Heart right ventricle (tissue), 16 donors: ENCODE measurements around the gene GUCA2A. TPM values are rescaled to one million over a fixed set of nuclear protein-coding genes. Genes with fewer than 3 reads are reported as not detected.

ENCODE experiments used
- ATAC-seq, 8 donors: fragments of 200-7000 bp; cut with Tn5 transposase; one replicate each; pipeline ENCODE4 v1.9.1; 2020; ENCODE audit warnings: mild to moderate bottlenecking in 8 of 8, moderate library complexity in 8 of 8, moderate number of reproducible peaks in 1 of 8
- DNase-seq, 2 donors: peaks; one replicate each; pipeline ENCODE4 v3.0.0-alpha.2; 2020
- H3K27ac ChIP-seq, 10 donors: fragments of 200-600 bp; sonication (generic) in 2 of 10; one replicate each; pipeline versions ENCODE4 v1.5.0 to v1.8.0; 2020 to 2022; ENCODE audit warnings: mild to moderate bottlenecking in 3 of 10
- H3K27me3 ChIP-seq, 7 donors: fragments of 200-600 bp; one replicate each; pipeline ENCODE4 v1.8.0; 2021 to 2022; ENCODE audit warnings: mild to moderate bottlenecking in 2 of 7
- H3K36me3 ChIP-seq, 9 donors: fragments of 200-600 bp; sonication (generic) in 1 of 9; one replicate each; pipeline versions ENCODE4 v1.5.0 to v1.8.0; 2020 to 2022; ENCODE audit warnings: mild to moderate bottlenecking in 2 of 9
- H3K4me1 ChIP-seq, 9 donors: fragments of 200-600 bp; sonication (generic) in 1 of 9; one replicate each; pipeline versions ENCODE4 v1.5.0 to v1.8.0; 2020 to 2022; ENCODE audit warnings: mild to moderate bottlenecking in 4 of 9
- H3K4me3 ChIP-seq, 10 donors: fragments of 200-600 bp; sonication (generic) in 2 of 10; one replicate each; pipeline versions ENCODE4 v1.5.0 to v1.8.0; 2020 to 2022; ENCODE audit warnings: mild to moderate bottlenecking in 7 of 10, moderate library complexity in 2 of 10
- H3K9me3 ChIP-seq, 11 donors: fragments of 200-600 bp in 10 of 11; sonication (generic) in 2 of 11; one replicate each; pipeline versions ENCODE4 v1.5.0 to v1.8.0; 2013 to 2022; ENCODE audit warnings: mild to moderate bottlenecking in 2 of 11, control low read depth in 1 of 11, moderate library complexity in 1 of 11
- WGBS, 2 donors: extraction: QIAGEN DNeasy Blood & Tissue Kit; methylation state at CpG; one replicate each; pipeline ENCODE4 v1.1.7; 2013; ENCODE audit warnings: inconsistent platforms in 1 of 2; 5-methylcytosine and 5-hydroxymethylcytosine counted together
- intact Hi-C, 10 donors: fragments of 100-400 bp; cut with DNase I; formaldehyde crosslinking; loops; one replicate each; pipeline versions ENCODE4 v1.11.1 to v1.14.2; 2022
- polyA plus RNA-seq, 2 donors: library from polyadenylated mRNA; stranded (reverse); fragments of 200-250 nt; gene quantifications; one replicate each; pipeline ENCODE4 v1.2.3, GENCODE V29; 2013
- total RNA-seq, 10 donors: library from RNA; stranded (reverse); fragmentation: NEBNext Ultra II Directional in 3 of 10; extraction: Animal tissue kit (Norgen Biotek cat#: 25700) in 3 of 10; gene quantifications; one replicate each; pipeline versions ENCODE4 v1.2.1 to v1.2.4, GENCODE V29; 2021 to 2023
- TF ChIP-seq, protein P1 (sequence below), 9 donors: fragments of 200-600 bp; sonication (generic) in 2 of 9; IDR thresholded peaks; one replicate each; pipeline versions ENCODE4 v1.5.0 to v1.8.0; 2021 to 2022; ENCODE audit warnings: antibody characterized with exemption in 9 of 9, mild to moderate bottlenecking in 5 of 9, moderate library complexity in 1 of 9
- donor health status: Arrhythmogenic right ventricular cardiomyopathy.
- donor health status: ischemic (EF 13 %, LVEDD 7.1; RV severe dilation, severe dysfunction).
- donor health status: healthy with polysubstance abuse.
- donor health status: DM: no; HTN: yes; CAD: no.
- donor health status: DM: no; HTN: no; CAD: no.
- donor health status: ischemic (EF 25% LVEDD 6.9; RV normal size, moderate dysfunction).
- donor health status: ischemic (EF 25% LVEDD 5.7; RV mildly dilated, moderate dysfunction).
- donor health status: healthy.
- donor health status: DM: yes; HTN: yes; CAD: no.
- donor health status: Ischemic cardiomyopathy.
- donor health status: ischemic (EF 35%, LVEDD 5.7; RV mildly dilated, moderate dysfunction).
- donor health status: nonischemic (EF 11% LVEDD 7.7; RV severe dilation, severe dysfunction).
- donor health status: DM: yes; HTN: yes; CAD: no.
- donor health status: PGD.
- donor health status: ischemic (EF 29% LVEDD 5.4; RV normal size, mild dysfunction).
- donor health status: nonischemic (EF 23%, LVEDD 6.1; RV moderate dilation, normal function).

Gene GUCA2A
- total and polyA plus RNA-seq, 12 donors, result not detected

- WGBS, 2 donors, result 77 to 80% methylated on average over 10 of the region's 10 CpGs
- intact Hi-C loops, result no loop called here
Measured at GRCh38 chr1:42137766-42138165, 26.8 kb downstream of the GUCA2A start.

DNA sequence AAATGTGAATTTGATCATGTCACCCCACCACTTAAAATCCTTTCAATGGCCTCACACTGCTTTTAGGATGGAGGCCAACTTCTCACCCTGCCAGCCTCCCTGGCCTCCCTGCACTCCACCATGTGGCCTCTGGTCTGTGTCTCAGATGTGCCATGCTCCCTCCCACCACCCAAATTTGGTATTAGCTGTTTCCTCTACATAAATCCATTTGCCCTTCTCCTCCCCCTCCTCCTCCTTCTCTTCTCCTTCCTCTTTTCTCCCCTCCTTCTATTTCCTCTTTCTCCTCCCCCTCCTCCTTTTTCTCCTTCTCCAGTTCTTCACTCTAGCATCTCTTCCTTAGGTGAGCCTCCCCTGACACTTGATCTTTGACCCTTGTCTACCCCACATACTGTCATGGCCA is 28.1 kb downstream of the GUCA2A start:
- Histone ChIP-seq H3K4me3 (no peak overlapping the region), H3K27ac (no peak overlapping the region), H3K27me3 (peaks cover 0 to 11% (median 0%) of the 10 kb centered on the region in 7 donors), H3K9me3 (no peaks in the 10 kb centered on the region), H3K4me1 (no peaks in the 10 kb centered on the region), H3K36me3 (no peaks in the 10 kb centered on the region)
- ATAC-seq (no peak), DNase-seq (no peak)
- TF ChIP-seq, protein P1, sequence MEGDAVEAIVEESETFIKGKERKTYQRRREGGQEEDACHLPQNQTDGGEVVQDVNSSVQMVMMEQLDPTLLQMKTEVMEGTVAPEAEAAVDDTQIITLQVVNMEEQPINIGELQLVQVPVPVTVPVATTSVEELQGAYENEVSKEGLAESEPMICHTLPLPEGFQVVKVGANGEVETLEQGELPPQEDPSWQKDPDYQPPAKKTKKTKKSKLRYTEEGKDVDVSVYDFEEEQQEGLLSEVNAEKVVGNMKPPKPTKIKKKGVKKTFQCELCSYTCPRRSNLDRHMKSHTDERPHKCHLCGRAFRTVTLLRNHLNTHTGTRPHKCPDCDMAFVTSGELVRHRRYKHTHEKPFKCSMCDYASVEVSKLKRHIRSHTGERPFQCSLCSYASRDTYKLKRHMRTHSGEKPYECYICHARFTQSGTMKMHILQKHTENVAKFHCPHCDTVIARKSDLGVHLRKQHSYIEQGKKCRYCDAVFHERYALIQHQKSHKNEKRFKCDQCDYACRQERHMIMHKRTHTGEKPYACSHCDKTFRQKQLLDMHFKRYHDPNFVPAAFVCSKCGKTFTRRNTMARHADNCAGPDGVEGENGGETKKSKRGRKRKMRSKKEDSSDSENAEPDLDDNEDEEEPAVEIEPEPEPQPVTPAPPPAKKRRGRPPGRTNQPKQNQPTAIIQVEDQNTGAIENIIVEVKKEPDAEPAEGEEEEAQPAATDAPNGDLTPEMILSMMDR (IDR thresholded peaks at IDR 0.05), result no peak
- intact Hi-C loops, result no loop called here

More at GRCh38 chr1:42137766-42138165, 26.8 kb downstream of the GUCA2A start:
- TF ChIP-seq, protein P1 (IDR thresholded peaks at IDR 0.05), result no peak
- Histone ChIP-seq H3K4me3 (no peak overlapping the region), H3K27ac (no peak overlapping the region), H3K36me3 (no peaks in the 10 kb centered on the region), H3K9me3 (no peaks in the 10 kb centered on the region), H3K27me3 (peaks cover 0 to 15% (median 6%) of the 10 kb centered on the region in 7 donors), H3K4me1 (no peaks in the 10 kb centered on the region)
- DNase-seq (no peak), ATAC-seq (no peak)

DNA sequence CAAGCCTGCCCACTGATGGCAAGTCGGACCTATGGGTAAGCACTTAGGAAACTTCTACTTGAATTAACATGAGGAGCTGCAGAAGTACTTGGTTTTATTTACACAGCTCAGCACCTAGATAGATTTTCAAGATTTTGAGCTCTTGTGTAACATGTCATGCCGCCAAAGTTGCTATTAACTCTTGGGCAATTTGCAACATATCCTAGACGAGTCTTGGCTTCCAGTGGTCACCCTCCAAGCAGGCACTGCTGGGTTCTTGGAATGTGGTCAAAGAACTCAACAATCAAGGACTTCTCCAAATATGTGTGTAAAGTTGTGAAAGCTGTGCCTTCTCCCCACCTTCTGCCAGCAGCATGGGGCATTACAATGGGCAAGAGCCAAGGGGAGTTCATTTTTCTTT is 29.1 kb downstream of the GUCA2A start:
- intact Hi-C loops, result no loop called here
- ATAC-seq (no peak), DNase-seq (no peak)
- TF ChIP-seq, protein P1 (IDR thresholded peaks at IDR 0.05), result no peak
- Histone ChIP-seq H3K4me3 (no peak overlapping the region), H3K9me3 (no peaks in the 10 kb centered on the region), H3K27ac (no peak overlapping the region), H3K27me3 (peaks cover 0 to 10% (median 0%) of the 10 kb centered on the region in 7 donors), H3K36me3 (no peaks in the 10 kb centered on the region), H3K4me1 (no peaks in the 10 kb centered on the region)
- WGBS, 2 donors, result 59 to 75% methylated on average over 3 of the region's 3 CpGs

DNA sequence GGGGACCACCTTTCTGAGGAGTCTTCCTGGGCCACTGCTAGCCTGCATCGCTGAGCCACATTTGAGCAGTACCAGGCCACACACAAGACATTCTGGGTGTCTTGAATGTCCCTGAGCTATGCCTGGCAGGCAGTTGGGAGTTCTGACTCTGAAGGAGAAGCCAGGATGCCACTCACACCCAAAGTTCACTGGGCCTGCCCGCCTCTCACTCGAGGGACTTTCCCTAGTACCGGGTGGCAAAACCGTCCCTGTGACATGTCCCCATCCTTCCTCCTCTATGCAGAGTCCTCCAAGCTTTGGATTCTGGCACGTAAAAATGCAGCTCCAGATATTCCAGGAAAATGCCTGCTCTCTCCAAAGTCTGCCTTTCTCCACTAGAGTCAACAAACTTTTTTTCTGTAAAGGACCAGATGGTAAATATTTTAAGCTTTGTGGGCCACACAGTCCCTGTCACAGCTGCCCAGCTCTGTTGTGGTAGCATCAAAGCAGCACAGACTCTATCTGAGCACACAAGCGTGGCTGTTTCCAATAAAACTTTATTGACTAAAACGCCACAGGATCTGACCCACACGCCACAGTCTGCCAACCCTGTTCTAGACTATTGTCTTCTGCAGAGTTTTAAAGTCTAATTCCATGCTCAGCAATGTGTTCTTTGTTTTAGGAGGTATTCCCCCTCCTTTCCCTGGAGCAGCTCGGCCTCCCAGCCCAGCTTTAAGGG is 30.6 kb downstream of the GUCA2A start:
- peaks cover 0 to 13% (median 0%) of the 10 kb centered on the region in 7 donors for H3K27me3 ChIP-seq
- WGBS, 2 donors, result 88 to 94% methylated on average over 10 of the region's 10 CpGs
- no peak for ATAC-seq
- H3K27ac ChIP-seq, result no peak overlapping the region
- no peaks in the 10 kb centered on the region for H3K4me1 ChIP-seq
- intact Hi-C loops, result no loop called here
- no peaks in the 10 kb centered on the region for H3K36me3 ChIP-seq
- no peak overlapping the region for H3K4me3 ChIP-seq
- TF ChIP-seq, protein P1 (IDR thresholded peaks at IDR 0.05), result no peak
- H3K9me3 ChIP-seq, result no peaks in the 10 kb centered on the region
- DNase-seq, result no peak
